Karpas-422 (cell line): ENCODE measurements around the gene ZNF829. TPM values are rescaled to one million over a fixed set of nuclear protein-coding genes. Genes with fewer than 3 reads are reported as not detected.

ENCODE experiments used
- DNase-seq: peaks from one replicate; pipeline ENCODE4 v3.0.0-alpha.2; 2015
- H2AFZ ChIP-seq: fragments of 200-600 bp; sonication (generic); 2 replicates; pipeline ENCODE4 v1.6.1; 2014; ENCODE audit warnings: antibody characterized with exemption, low read length, mixed read lengths
- H3K27ac ChIP-seq: fragments of 200-600 bp; sonication (generic); 2 replicates; pipeline ENCODE4 v1.5.1; 2014; ENCODE audit warnings: mild to moderate bottlenecking, low read length, moderate library complexity
- H3K27me3 ChIP-seq: fragments of 200-600 bp; sonication (generic); 2 replicates; pipeline ENCODE4 v1.6.1; 2014; ENCODE audit warnings: low read length, mixed read lengths
- H3K36me3 ChIP-seq: fragments of 200-600 bp; sonication (generic); 2 replicates; pipeline ENCODE4 v1.6.1; 2014; ENCODE audit warnings: low read length, mixed read lengths; ENCODE audit not compliant: insufficient read depth
- H3K4me1 ChIP-seq: fragments of 200-600 bp; sonication (generic); 2 replicates; pipeline ENCODE4 v1.6.1; 2014; ENCODE audit warnings: mild to moderate bottlenecking, low read length, mixed read lengths
- H3K4me2 ChIP-seq: fragments of 200-600 bp; sonication (generic); 2 replicates; pipeline ENCODE4 v1.6.1; 2014; ENCODE audit warnings: low read length, low read depth, mild to moderate bottlenecking; ENCODE audit not compliant: poor library complexity, severe bottlenecking
- H3K4me3 ChIP-seq: fragments of 200-600 bp; sonication (generic); 2 replicates; pipeline ENCODE4 v1.5.1; 2014; ENCODE audit warnings: mild to moderate bottlenecking, antibody characterized with exemption, low read length, mixed read lengths
- H3K79me2 ChIP-seq: fragments of 200-600 bp; sonication (generic); 2 replicates; pipeline ENCODE4 v1.6.1; 2014; ENCODE audit warnings: mild to moderate bottlenecking, low read length, mixed read lengths
- H3K9ac ChIP-seq: fragments of 200-600 bp; sonication (generic); 2 replicates; pipeline ENCODE4 v1.6.0; 2014; ENCODE audit warnings: low read length
- H3K9me2 ChIP-seq: fragments of 200-600 bp; sonication (generic), shearing (Covaris generic); replicated peaks from 2 replicates; pipeline ENCODE4 v1.6.0; 2014; ENCODE audit warnings: mild to moderate bottlenecking, low read length, moderate library complexity; ENCODE audit not compliant: insufficient read depth
- H3K9me3 ChIP-seq: fragments of 300-700, 200-600 bp; sonication (generic); 2 replicates; pipeline ENCODE4 v1.6.1; 2014; ENCODE audit warnings: low read length, mixed read lengths
- H4K20me1 ChIP-seq: fragments of 200-600 bp; sonication (generic); 2 replicates; pipeline ENCODE4 v1.6.1; 2014; ENCODE audit warnings: mild to moderate bottlenecking, antibody characterized with exemption, low read length, low read depth; ENCODE audit not compliant: insufficient read depth
- small RNA-seq: library from RNA; depleted of rRNA; stranded (forward); fragments of <200 nt; gene quantifications from one replicate; pipeline ENCODE3, GENCODE V24; 2014
- total RNA-seq: library from RNA; depleted of rRNA; stranded (reverse); fragments of >200 nt; shearing (Covaris generic); gene quantifications from 2 replicates; pipeline ENCODE4 v1.2.3, GENCODE V29; 2014; ENCODE audit warnings: low replicate concordance; rRNA removed

ZNF829 gene
- total RNA-seq, 1 experiment from 2014 or later: 1.8 TPM

DNA sequence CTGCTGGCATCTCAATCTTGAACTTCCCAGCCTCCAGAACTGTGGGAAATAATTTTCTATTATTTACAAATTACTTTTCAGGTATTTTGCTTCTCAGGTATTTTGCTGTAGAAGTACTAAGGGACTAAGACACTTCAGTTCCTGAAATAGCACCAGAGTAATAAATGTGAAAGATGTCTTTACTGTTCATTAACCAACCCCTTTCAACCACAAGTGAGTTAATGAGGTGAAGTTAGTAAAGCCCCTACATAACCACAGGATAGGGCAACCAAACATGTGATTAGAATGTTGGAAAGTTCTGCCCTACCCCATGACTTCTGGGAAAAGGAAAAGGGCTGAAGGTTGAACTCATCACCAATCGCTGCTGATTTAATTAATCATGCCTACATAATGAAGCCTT is 68.1 kb downstream of the ZNF829 start:
- Histone ChIP-seq H3K9me2 (no peaks in the 10 kb centered on the region), H3K4me2 (no peak overlapping the region), H3K27me3 (no peaks in the 10 kb centered on the region), H3K79me2 (peaks cover 58% of the 10 kb centered on the region), H3K27ac (no peak overlapping the region), H3K9ac (no peak overlapping the region), H2AFZ (no peak overlapping the region), H3K9me3 (peaks cover 21% of the 10 kb centered on the region), H3K4me1 (peaks cover 12% of the 10 kb centered on the region), H3K36me3 (peaks cover 44% of the 10 kb centered on the region), H4K20me1 (no peaks in the 10 kb centered on the region), H3K4me3 (peak overlapping the region; percentile 92; the same call in 1 of the 2 replicates)
- no peak for DNase-seq

DNA sequence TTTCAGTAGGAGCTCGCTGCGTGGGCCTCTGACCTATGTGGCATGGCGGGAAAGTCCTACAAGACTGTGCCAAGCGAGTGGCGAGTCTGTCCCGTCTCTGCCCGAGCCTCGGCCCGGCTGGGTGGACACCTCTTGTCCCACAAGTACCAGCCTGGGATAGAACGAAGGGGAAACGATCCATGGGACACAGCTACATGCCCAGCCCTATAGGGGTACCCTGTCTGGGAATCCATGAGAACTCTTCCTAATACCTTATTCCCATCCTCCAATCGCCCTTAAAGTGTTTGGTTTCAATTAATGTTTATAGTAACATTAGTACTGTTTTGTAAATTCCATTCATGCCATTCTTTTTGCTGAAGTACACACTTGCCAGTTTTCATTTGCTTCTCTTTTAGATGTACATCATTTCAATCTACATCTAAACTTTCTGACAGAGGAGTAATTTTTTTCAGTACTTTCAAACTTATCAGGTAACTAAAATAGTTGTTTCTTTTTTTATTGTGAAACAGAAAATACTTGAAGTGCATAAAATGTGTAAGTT is 77.2 kb downstream of the ZNF829 start:
- H3K4me1 ChIP-seq: no peaks in the 10 kb centered on the region
- peaks cover 58% of the 10 kb centered on the region for H3K79me2 ChIP-seq
- H3K9me2 ChIP-seq: no peaks in the 10 kb centered on the region
- H2AFZ ChIP-seq: no peak overlapping the region
- no peak overlapping the region for H3K27ac ChIP-seq
- H3K27me3 ChIP-seq: no peaks in the 10 kb centered on the region
- no peak overlapping the region; the same call in 1 of the 2 replicates for H3K4me3 ChIP-seq
- no peak overlapping the region for H3K4me2 ChIP-seq
- no peak overlapping the region for H3K9ac ChIP-seq
- H3K9me3 ChIP-seq: peaks cover 44% of the 10 kb centered on the region
- H4K20me1 ChIP-seq: no peaks in the 10 kb centered on the region
- DNase-seq: no peak
- H3K36me3 ChIP-seq: peaks cover 50% of the 10 kb centered on the region

Small RNA genes lying within 50 kb of the gene (small RNA-seq; reads per million reads assigned to genes)
- not detected for gene RF00019

Other genes starting within 250 kb of the ZNF829 start
- 9.5 and 17.5 TPM in 2 replicates for gene ZNF461, start 249.5 kb downstream of the ZNF829 start, total RNA-seq
- 13.9 and 18.8 TPM in 2 replicates for gene ZNF567, start 228.7 kb downstream of the ZNF829 start, total RNA-seq
- 0.97 and 2.7 TPM in 2 replicates for gene ZNF850, start 143.5 kb downstream of the ZNF829 start, total RNA-seq
- 10.5 and 16.1 TPM in 2 replicates for gene ZNF790, start 77.9 kb downstream of the ZNF829 start, total RNA-seq
- gene ZNF345, start 65.4 kb downstream of the ZNF829 start, total RNA-seq: 4.4 and 11.3 TPM in 2 replicates
- gene ZNF568, start within 50 bp of the ZNF829 start, total RNA-seq: 0.48 and 2.1 TPM in 2 replicates
- 14.8 and 15.1 TPM in 2 replicates for gene ZNF420, start 162.1 kb upstream of the ZNF829 start, total RNA-seq